SK-N-SH (cell line): Measurements from ENCODE around the gene TMEM200B. TPM values are rescaled to one million over a fixed set of nuclear protein-coding genes. Genes with fewer than 3 reads are reported as not detected.

Source experiments
- CTCF ChIA-PET: fragments of 300-600, 350-600 bp; formaldehyde crosslinking; extraction: SDS; loops from one replicate; lab custom pipeline; 2021; lab: Yijun Ruan, JAX
- POLR2A ChIA-PET: fragments of 350-600 bp; sonication (Branson Sonifier 250); formaldehyde crosslinking; extraction: SDS; loops from one replicate; lab custom pipeline; 2020; ENCODE audit warnings: antibody characterized with exemption, inconsistent platforms; lab: Yijun Ruan, JAX
- DNase-seq: peaks from one replicate; pipeline ENCODE4 v3.0.0; 2012
- H2AFZ ChIP-seq: fragments of 200-600 bp; sonication (generic); 2 replicates; pipeline ENCODE4 v1.8.1; 2016; ENCODE audit warnings: antibody characterized with exemption, mild to moderate bottlenecking, low read depth
- H3F3A ChIP-seq: fragments of 200-600 bp; sonication (generic); replicated peaks from 2 replicates; pipeline ENCODE3; 2016; ENCODE audit warnings: antibody characterized with exemption, mild to moderate bottlenecking; ENCODE audit not compliant: insufficient read depth
- H3K27ac ChIP-seq, 2 experiments: fragments of 200-500 bp in 1 of 2; fragments of 200-600 bp in 1 of 2; sonication (Bioruptor generic) in 1 of 2; sonication (generic), shearing (Covaris generic) in 1 of 2; 2 replicates each; pipeline versions ENCODE4 v1.5.1 to v1.6.1; 2014 to 2016; ENCODE audit warnings: low read depth in 2 of 2, inconsistent platforms in 1 of 2, low read length in 1 of 2, mild to moderate bottlenecking in 1 of 2, mixed read lengths in 1 of 2
- H3K27me3 ChIP-seq: fragments of 200-600 bp; sonication (generic), shearing (Covaris generic); 2 replicates; pipeline ENCODE4 v1.6.1; 2016; ENCODE audit warnings: mixed run types; ENCODE audit not compliant: insufficient read depth
- H3K36me3 ChIP-seq, 2 experiments: fragments of 200-500 bp in 1 of 2; fragments of 200-600 bp in 1 of 2; sonication (Bioruptor generic) in 1 of 2; sonication (generic) in 1 of 2; replicated peaks in 1 of 2; 2 replicates each; pipeline versions ENCODE3 to v1.5.1; 2014 to 2016; ENCODE audit warnings: low read length in 1 of 2, mild to moderate bottlenecking in 1 of 2; ENCODE audit not compliant: insufficient read depth in 2 of 2, control insufficient read depth in 1 of 2
- H3K4me1 ChIP-seq, 2 experiments: fragments of 200-500 bp in 1 of 2; fragments of 200-600 bp in 1 of 2; sonication (Bioruptor generic) in 1 of 2; sonication (generic), shearing (Covaris generic) in 1 of 2; 2 replicates each; pipeline versions ENCODE4 v1.5.1 to v1.6.1; 2014 to 2016; ENCODE audit warnings: low read depth in 1 of 2, low read length in 1 of 2, mixed run types in 1 of 2; ENCODE audit not compliant: insufficient read depth in 2 of 2, control insufficient read depth in 1 of 2
- H3K4me2 ChIP-seq: fragments of 200-600 bp; sonication (generic), shearing (Covaris generic); 2 replicates; pipeline ENCODE4 v1.6.1; 2017; ENCODE audit warnings: mixed run types
- H3K4me3 ChIP-seq, 2 experiments: fragments of 200-500 bp in 1 of 2; fragments of 200-600 bp in 1 of 2; sonication (Bioruptor generic) in 1 of 2; sonication (generic), shearing (Covaris generic) in 1 of 2; 2 replicates each; pipeline versions ENCODE4 v1.5.1 to v1.8.1; 2014 to 2016; ENCODE audit warnings: low read depth in 2 of 2, inconsistent platforms in 1 of 2, low read length in 1 of 2, mild to moderate bottlenecking in 1 of 2, mixed read lengths in 1 of 2, moderate library complexity in 1 of 2
- H3K79me2 ChIP-seq: fragments of 200-600 bp; sonication (generic); 2 replicates; pipeline ENCODE4 v1.8.1; 2017; ENCODE audit warnings: mild to moderate bottlenecking; ENCODE audit not compliant: insufficient read depth
- H3K9ac ChIP-seq: fragments of 200-600 bp; sonication (generic); 2 replicates; pipeline ENCODE4 v1.6.1; 2017; ENCODE audit warnings: mixed run types
- H3K9me2 ChIP-seq: fragments of 200-600 bp; sonication (generic); 2 replicates; pipeline ENCODE4 v1.6.1; 2017; ENCODE audit warnings: mixed run types
- H3K9me3 ChIP-seq: fragments of 200-600 bp; sonication (generic); 2 replicates; pipeline ENCODE4 v1.6.1; 2017; ENCODE audit warnings: mixed run types, mild to moderate bottlenecking, moderate library complexity
- H4K20me1 ChIP-seq: fragments of 200-600 bp; sonication (generic); 2 replicates; pipeline ENCODE4 v1.6.1; 2017; ENCODE audit warnings: mild to moderate bottlenecking, mixed run types; ENCODE audit not compliant: insufficient read depth
- ELF1 ChIP-seq: IDR thresholded peaks from 2 replicates; pipeline ENCODE4 v1.4.0; 2012
- FOSL2 ChIP-seq: IDR thresholded peaks from 2 replicates; pipeline ENCODE4 v1.4.0; 2012; ENCODE audit warnings: low read depth, mild to moderate bottlenecking, moderate library complexity, borderline replicate concordance
- FOXJ3 ChIP-seq: sonication (generic); formaldehyde crosslinking; IDR thresholded peaks from 2 replicates; pipeline ENCODE4 v1.5.1; 2020; ENCODE audit warnings: mild to moderate bottlenecking, missing genetic modification reagents
- GATA2 ChIP-seq: sonication (generic); formaldehyde crosslinking; IDR thresholded peaks from 2 replicates; pipeline ENCODE4 v1.5.0; 2020; ENCODE audit warnings: mild to moderate bottlenecking, missing genetic modification reagents
- JUND ChIP-seq: IDR thresholded peaks from 2 replicates; pipeline ENCODE4 v1.4.0; 2012
- MEF2A ChIP-seq: IDR thresholded peaks from 2 replicates; pipeline ENCODE4 v1.4.0; 2012; ENCODE audit warnings: low read depth, borderline replicate concordance
- MXI1 ChIP-seq: IDR thresholded peaks from 2 replicates; pipeline ENCODE4 v1.6.1; 2012; ENCODE audit warnings: mild to moderate bottlenecking, low read depth, low read length, improper control_type of control experiment
- NRF1 ChIP-seq: IDR thresholded peaks from 2 replicates; pipeline ENCODE4 v1.6.1; 2012; ENCODE audit warnings: low read depth, mild to moderate bottlenecking, low read length
- RAD21 ChIP-seq: IDR thresholded peaks from 2 replicates; pipeline ENCODE4 v1.6.1; 2012; ENCODE audit warnings: mild to moderate bottlenecking, low read length
- RCOR1 ChIP-seq: fragments of 150-350 bp; IDR thresholded peaks from 2 replicates; pipeline ENCODE4 v1.6.1; 2017; ENCODE audit warnings: antibody characterized with exemption, low read length
- RXRA ChIP-seq: IDR thresholded peaks from 2 replicates; pipeline ENCODE4 v1.4.0; 2012; ENCODE audit warnings: low read depth, mild to moderate bottlenecking, borderline replicate concordance
- SIN3A ChIP-seq: IDR thresholded peaks from 2 replicates; pipeline ENCODE4 v1.6.1; 2012; ENCODE audit warnings: low read depth, mild to moderate bottlenecking, low read length, moderate library complexity, borderline replicate concordance
- TCF12 ChIP-seq: IDR thresholded peaks from 2 replicates; pipeline ENCODE4 v1.4.0; 2012
- YY1 ChIP-seq: IDR thresholded peaks from 2 replicates; pipeline ENCODE4 v1.4.0; 2012; ENCODE audit warnings: low read depth, mild to moderate bottlenecking
- WGBS: methylation state at CpG from one replicate; pipeline ENCODE4 v1.1.6; 2017; ENCODE audit warnings: low lambda C conversion rate; 5-methylcytosine and 5-hydroxymethylcytosine counted together
- polyA plus RNA-seq, 3 experiments: library from polyadenylated mRNA; depleted of rRNA; stranded (reverse); fragments of >200 nt; gene quantifications; 2 replicates each; pipeline ENCODE4 v1.2.3, GENCODE V29; 2012
- TF ChIP-seq, protein P1 (sequence below): fragments of 150-350 bp; IDR thresholded peaks from 2 replicates; pipeline ENCODE4 v1.6.1; 2017; ENCODE audit warnings: antibody characterized with exemption, low read length, low read depth, borderline replicate concordance
- TF ChIP-seq, protein P2 (sequence below): IDR thresholded peaks from 2 replicates; pipeline ENCODE4 v1.4.0; 2012; ENCODE audit warnings: low read depth, borderline replicate concordance
- TF ChIP-seq, protein P3 (sequence below): fragments of 150-350 bp; IDR thresholded peaks from 2 replicates; pipeline ENCODE4 v1.6.1; 2016; ENCODE audit warnings: mild to moderate bottlenecking, low read depth, low read length
- TF ChIP-seq, protein P4 (sequence below): IDR thresholded peaks from 2 replicates; pipeline ENCODE4 v1.4.0; 2012; ENCODE audit warnings: low read depth, borderline replicate concordance
- TF ChIP-seq, protein P5 (sequence below): IDR thresholded peaks from 2 replicates; pipeline ENCODE4; 2012
- TF ChIP-seq, protein P6 (sequence below): IDR thresholded peaks from 2 replicates; pipeline ENCODE4 v1.4.0; 2012; ENCODE audit warnings: low read depth

Gene TMEM200B
- polyA plus RNA-seq, 1 of the 3 experiments (the other 2 are of a cell fraction): 1.5 TPM

DNA sequence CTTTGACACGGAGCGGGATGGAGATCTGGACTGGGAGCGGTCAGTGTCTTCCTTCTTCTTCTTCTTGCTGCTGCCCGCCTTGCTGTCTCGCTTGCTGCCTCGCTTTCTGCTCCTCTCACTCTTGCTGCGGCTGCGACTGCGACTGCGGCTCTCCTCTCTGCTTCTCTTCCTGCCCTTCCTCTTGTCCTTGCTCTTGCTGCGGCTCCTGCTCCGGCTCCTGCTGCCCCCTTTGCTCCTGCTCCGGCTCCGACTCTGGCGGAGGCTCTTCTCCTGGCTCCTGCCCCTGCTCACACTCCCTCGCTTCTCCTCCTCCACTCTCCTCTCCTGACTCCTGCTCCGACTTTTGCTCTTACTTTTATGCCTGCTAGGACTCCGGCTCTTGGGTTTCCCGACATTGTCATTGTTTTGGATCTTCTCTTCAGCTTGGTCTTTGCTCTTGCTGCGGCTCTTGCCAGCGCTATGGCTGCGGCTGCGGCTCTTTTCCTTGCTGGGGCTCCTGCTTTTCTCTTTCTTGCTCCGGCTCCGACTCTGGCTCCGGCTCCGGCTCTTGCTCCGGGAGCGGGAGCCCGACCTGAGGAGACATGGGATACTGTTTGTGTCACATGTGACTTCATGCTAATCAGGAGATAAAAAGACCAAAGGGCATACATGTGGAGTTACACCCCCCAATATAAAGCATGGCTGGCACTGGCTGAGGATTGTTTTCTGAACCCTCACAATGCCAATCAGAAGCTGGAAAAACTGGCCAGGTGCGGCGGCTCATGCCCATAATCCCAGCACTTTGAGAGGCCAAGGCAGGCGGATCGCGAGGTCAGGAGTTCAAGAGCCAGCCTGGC lies 25.2 kb upstream of the TMEM200B start:
- Histone ChIP-seq H2AFZ (no peak overlapping the region), H3K4me3 (no peak overlapping the region), H3K36me3 (peaks cover 37 to 54% of the 10 kb centered on the region in 2 experiments), H3K9ac (no peak overlapping the region), H4K20me1 (peaks cover 6% of the 10 kb centered on the region; the same call in 1 of the 2 replicates), H3F3A (peaks cover 47% of the 10 kb centered on the region), H3K4me1 (peaks cover 4 to 19% of the 10 kb centered on the region in 2 experiments; a peak in 3 of 4 replicates), H3K9me3 (no peaks in the 10 kb centered on the region), H3K27me3 (no peaks in the 10 kb centered on the region), H3K79me2 (peaks cover 36% of the 10 kb centered on the region; the same call in 1 of the 2 replicates), H3K4me2 (no peak overlapping the region), H3K27ac (peak overlapping the region in 1 of 2 experiments; percentile 96; a peak in 2 of 4 replicates), H3K9me2 (no peaks in the 10 kb centered on the region)
- WGBS: 97% methylated on average over 35 of the region's 35 CpGs
- CTCF ChIA-PET: interaction anchor here (0.8 to 1.4 kb wide), 2 partner anchors 25 to 267 kb away, joined by 3 to 4 read pairs; no protein-coding TSS in a partner anchor
- POLR2A ChIA-PET: no interaction called here
- no peak for DNase-seq
- TF ChIP-seq FOSL2 (no peak), NRF1 (no peak), FOXJ3 (CRISPR knock-in tag) (no peak), TCF12 (no peak), MXI1 (no peak), YY1 (no peak), RAD21 (no peak), GATA2 (CRISPR knock-in tag) (no peak), MEF2A (no peak), ELF1 (no peak), JUND (no peak), RCOR1 (no peak), SIN3A (no peak), RXRA (no peak)
- TF ChIP-seq, protein P1, sequence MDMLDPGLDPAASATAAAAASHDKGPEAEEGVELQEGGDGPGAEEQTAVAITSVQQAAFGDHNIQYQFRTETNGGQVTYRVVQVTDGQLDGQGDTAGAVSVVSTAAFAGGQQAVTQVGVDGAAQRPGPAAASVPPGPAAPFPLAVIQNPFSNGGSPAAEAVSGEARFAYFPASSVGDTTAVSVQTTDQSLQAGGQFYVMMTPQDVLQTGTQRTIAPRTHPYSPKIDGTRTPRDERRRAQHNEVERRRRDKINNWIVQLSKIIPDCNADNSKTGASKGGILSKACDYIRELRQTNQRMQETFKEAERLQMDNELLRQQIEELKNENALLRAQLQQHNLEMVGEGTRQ: no peak
- TF ChIP-seq, protein P2, sequence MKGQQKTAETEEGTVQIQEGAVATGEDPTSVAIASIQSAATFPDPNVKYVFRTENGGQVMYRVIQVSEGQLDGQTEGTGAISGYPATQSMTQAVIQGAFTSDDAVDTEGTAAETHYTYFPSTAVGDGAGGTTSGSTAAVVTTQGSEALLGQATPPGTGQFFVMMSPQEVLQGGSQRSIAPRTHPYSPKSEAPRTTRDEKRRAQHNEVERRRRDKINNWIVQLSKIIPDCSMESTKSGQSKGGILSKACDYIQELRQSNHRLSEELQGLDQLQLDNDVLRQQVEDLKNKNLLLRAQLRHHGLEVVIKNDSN: no peak
- TF ChIP-seq, protein P3, sequence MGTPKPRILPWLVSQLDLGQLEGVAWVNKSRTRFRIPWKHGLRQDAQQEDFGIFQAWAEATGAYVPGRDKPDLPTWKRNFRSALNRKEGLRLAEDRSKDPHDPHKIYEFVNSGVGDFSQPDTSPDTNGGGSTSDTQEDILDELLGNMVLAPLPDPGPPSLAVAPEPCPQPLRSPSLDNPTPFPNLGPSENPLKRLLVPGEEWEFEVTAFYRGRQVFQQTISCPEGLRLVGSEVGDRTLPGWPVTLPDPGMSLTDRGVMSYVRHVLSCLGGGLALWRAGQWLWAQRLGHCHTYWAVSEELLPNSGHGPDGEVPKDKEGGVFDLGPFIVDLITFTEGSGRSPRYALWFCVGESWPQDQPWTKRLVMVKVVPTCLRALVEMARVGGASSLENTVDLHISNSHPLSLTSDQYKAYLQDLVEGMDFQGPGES: no peak
- TF ChIP-seq, protein P4, sequence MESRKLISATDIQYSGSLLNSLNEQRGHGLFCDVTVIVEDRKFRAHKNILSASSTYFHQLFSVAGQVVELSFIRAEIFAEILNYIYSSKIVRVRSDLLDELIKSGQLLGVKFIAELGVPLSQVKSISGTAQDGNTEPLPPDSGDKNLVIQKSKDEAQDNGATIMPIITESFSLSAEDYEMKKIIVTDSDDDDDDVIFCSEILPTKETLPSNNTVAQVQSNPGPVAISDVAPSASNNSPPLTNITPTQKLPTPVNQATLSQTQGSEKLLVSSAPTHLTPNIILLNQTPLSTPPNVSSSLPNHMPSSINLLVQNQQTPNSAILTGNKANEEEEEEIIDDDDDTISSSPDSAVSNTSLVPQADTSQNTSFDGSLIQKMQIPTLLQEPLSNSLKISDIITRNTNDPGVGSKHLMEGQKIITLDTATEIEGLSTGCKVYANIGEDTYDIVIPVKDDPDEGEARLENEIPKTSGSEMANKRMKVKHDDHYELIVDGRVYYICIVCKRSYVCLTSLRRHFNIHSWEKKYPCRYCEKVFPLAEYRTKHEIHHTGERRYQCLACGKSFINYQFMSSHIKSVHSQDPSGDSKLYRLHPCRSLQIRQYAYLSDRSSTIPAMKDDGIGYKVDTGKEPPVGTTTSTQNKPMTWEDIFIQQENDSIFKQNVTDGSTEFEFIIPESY: no peak
- TF ChIP-seq, protein P5, sequence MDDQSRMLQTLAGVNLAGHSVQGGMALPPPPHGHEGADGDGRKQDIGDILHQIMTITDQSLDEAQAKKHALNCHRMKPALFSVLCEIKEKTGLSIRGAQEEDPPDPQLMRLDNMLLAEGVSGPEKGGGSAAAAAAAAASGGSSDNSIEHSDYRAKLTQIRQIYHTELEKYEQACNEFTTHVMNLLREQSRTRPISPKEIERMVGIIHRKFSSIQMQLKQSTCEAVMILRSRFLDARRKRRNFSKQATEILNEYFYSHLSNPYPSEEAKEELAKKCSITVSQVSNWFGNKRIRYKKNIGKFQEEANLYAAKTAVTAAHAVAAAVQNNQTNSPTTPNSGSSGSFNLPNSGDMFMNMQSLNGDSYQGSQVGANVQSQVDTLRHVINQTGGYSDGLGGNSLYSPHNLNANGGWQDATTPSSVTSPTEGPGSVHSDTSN: no peak
- TF ChIP-seq, protein P6, sequence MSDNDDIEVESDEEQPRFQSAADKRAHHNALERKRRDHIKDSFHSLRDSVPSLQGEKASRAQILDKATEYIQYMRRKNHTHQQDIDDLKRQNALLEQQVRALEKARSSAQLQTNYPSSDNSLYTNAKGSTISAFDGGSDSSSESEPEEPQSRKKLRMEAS: no peak
